ENCODE measurements around the gene PTCHD1.

- TF ChIP-seq CTCF (IDR thresholded peaks at IDR 0.05; ENCODE audit: poor library complexity) (no peak), EZH2 (IDR thresholded peaks at IDR 0.05; ENCODE audit: borderline replicate concordance) (no peak), EZH2phosphoT487 (IDR thresholded peaks at IDR 0.05; ENCODE audit: low read depth, severe bottlenecking, unreplicated experiment) (no peak)
Measured at GRCh38 chrX:23386260-23386659, 51.6 kb downstream of the PTCHD1 start.
